HEK293 (cell line): ENCODE results near the gene YEATS4.

Experiments used
- ZNF692 ChIP-seq: fragments of 450-650 bp; formaldehyde crosslinking; IDR thresholded peaks from 2 replicates; pipeline ENCODE4 v1.5.1; 2016; ENCODE audit warnings: missing biosample characterization, missing genetic modification characterization
- TF ChIP-seq, protein P1 (sequence below): fragments of 450-650 bp; formaldehyde crosslinking; IDR thresholded peaks from 2 replicates; pipeline ENCODE4 v1.5.1; 2016; ENCODE audit warnings: missing biosample characterization, missing genetic modification characterization

DNA sequence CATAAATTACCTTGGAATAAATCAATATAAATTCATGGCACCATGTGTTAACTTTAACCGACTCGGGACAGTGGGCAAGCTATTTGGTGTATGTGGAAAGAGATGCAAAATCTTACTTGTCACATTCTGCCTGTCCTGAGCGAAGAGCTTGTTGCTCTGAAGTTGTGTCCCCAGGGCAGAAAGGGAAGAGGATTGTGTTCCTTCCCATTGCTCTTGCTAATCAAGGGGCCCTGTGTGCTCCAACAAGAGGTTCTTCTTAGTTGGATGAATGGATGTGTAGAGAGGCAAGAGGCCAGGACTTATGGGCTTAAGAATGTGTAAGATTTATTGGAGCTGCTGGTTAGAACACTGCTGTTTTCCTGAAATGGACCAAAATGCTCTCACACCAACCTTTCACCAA, 74.1 kb downstream of the YEATS4 start:
- TF ChIP-seq ZNF692 (tag by site-specific recombination), result no peak
- TF ChIP-seq, protein P1, sequence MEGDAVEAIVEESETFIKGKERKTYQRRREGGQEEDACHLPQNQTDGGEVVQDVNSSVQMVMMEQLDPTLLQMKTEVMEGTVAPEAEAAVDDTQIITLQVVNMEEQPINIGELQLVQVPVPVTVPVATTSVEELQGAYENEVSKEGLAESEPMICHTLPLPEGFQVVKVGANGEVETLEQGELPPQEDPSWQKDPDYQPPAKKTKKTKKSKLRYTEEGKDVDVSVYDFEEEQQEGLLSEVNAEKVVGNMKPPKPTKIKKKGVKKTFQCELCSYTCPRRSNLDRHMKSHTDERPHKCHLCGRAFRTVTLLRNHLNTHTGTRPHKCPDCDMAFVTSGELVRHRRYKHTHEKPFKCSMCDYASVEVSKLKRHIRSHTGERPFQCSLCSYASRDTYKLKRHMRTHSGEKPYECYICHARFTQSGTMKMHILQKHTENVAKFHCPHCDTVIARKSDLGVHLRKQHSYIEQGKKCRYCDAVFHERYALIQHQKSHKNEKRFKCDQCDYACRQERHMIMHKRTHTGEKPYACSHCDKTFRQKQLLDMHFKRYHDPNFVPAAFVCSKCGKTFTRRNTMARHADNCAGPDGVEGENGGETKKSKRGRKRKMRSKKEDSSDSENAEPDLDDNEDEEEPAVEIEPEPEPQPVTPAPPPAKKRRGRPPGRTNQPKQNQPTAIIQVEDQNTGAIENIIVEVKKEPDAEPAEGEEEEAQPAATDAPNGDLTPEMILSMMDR (tag by site-specific recombination), result no peak
